Measurements from ENCODE around the gene TNS1.

TNS1 gene

DNA sequence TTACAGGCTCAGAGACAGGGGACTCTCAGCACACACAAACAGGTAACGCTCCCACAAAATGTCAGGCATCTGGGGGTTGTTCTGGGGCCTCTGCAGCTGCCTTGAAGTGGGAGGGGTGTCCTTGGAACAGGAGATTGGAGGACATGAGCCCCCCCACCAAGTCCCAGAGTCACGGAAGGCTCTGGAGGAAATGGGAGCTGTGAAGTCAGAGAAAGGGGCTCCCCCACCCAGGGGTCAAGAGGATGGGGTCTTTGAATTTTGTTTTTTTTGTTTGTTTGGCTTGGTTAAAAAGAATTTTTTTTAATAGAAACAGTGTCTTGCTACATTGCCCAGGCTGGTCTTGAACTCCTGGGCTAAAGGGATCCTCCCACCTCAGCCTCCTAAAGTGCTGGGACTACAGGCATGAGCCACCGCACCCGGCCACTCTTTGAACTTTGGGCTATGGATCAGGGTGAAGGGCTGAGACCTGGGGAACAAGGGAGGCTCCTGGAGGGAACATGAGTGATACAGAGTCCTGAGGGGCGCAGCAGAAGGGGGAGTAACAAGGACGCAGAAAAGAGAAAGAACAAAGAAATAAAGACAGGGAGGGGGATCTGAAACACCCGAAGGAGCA lies 46.8 kb downstream of the TNS1 start:
- no peak for DNase-seq

DNA sequence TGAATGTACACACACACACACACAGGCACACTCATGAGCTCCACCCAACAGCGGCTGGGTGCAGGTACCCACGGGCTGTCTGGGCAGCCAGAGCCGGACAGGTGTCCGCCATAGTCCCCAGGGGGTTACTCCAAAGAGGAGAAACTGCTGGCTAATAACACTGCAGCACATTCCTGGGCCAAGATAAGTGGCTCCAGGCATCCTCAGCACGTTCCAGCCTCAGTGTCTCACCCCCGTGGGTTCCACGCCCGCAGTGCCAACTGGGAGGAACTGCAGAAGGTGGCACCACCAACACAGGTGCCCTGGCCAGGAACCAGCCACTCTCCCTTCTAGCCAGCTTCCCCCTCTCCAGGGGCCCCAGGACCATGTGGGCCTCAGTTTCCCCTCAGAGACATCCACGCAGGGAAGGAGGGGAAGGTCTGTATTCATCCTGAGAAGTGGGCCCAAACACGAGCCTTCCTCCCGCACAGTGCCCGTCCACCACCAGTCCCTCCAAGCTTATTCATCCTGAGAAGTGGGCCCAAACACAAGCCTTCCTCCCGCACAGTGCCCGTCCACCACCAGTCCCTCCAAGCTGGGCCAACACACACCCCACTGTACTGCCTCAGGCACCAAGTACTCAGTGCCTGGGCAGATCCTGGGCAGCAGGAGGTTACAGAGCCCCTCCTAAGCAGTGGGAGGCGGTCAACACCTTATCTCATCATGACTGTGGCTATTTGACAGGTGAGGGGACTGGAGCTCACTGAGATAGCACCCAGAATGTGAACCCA lies 47.6 kb downstream of the TNS1 start:
- DNase-seq, result no peak

DNA sequence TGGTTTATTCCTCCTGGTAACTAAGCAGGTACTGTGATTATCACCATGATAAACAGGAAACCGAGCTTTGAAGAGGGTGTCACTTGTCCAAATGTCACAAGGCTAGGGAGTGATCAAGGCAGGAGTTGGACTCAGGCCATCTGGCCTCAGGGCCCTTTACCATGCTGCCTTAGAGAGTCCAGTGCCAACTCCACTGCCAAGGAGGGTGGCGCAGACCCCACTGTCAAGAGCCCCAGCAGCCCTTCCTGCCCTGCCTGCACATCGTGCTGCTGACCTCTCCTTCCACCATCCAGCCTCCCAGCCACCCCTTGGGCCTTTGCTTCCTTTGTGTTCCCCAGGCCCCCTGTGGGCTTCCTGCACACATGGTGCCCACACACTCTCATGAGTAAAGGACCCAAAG lies 48.3 kb downstream of the TNS1 start:
- no peak for DNase-seq

DNA sequence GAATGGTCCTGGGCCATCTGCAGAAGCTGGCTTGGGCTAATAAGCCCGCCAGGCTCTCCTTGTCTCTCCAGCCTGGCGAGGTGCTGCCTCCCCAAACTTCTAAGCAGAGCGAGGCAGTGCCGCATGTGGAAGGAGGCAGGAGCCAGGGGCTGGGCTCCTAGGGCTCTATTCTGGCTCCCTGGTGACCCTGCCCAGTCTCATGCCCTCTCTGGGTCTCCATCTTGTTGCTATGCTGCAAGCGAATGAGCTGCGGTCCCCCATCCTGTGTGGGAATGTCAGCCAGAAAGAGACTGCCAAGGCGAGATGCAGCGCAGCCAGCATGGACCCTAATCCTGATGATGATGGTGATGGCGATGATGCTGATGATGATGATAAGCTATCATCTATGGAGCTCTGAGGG lies 48.7 kb downstream of the TNS1 start:
- DNase-seq, result no peak

DNA sequence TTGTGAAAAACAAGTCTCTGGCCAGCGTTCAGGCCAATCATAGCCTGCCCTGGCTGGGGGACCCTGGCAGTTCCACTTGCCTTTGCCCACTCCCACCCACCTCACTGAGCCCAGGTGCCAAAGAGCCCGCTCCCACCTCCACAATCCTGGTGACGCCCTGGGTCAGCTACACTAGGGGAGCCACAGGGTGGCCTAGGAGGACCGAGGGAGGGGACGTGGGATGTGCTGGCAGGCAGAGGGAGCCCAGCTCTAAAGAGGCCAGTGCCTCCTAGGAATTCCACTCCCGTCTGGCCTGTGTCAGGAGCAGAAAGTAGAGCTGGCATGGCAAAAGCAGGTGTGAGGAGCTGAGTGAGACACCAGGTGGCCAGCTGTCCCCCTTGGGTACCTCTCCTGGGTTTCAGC lies 49.3 kb downstream of the TNS1 start:
- peak; percentile 22 for DNase-seq

DNA sequence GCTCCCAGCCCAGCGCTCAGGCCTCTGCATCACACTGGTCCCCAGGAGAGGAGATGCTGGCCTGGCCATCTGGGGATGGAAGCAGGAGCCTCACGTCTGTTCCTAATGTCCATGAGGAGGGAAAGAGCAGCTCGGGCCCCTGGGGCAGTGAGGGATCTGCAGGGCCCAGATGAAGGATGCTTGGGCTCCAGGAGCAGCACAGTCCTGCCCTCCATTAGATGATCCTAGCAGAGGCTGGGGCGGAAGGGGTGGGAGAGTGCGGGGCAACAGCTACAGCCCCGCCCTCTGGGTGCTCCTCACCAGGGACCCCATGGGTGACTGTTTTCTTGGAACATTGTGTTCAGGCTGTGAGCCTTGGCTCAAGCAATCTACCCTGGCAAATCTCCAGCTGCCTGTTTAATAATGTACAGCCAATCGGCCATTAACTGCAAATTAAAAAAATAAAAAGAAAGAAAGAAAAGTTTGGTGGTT lies 49.7 kb downstream of the TNS1 start:
- no peak for DNase-seq

DNA sequence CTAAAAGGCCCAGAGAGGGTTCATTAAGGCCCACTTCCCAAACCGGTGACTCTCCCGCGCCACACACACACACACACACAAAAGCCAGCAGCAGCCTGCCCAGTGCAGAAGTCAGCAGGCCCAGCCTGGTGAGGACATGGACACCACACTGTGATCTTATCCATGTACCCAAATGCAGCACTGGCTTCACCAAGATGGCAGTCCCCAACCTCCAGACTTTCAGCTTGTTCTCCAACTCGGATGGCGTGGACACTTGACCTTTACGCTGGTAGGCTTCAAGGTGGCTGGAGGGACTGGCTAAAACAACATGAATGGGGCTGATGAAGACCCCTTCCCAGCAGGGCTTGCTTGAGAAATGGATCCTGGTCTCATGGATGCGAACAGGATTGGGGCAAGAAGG lies 50.4 kb downstream of the TNS1 start:
- no peak for DNase-seq

DNA sequence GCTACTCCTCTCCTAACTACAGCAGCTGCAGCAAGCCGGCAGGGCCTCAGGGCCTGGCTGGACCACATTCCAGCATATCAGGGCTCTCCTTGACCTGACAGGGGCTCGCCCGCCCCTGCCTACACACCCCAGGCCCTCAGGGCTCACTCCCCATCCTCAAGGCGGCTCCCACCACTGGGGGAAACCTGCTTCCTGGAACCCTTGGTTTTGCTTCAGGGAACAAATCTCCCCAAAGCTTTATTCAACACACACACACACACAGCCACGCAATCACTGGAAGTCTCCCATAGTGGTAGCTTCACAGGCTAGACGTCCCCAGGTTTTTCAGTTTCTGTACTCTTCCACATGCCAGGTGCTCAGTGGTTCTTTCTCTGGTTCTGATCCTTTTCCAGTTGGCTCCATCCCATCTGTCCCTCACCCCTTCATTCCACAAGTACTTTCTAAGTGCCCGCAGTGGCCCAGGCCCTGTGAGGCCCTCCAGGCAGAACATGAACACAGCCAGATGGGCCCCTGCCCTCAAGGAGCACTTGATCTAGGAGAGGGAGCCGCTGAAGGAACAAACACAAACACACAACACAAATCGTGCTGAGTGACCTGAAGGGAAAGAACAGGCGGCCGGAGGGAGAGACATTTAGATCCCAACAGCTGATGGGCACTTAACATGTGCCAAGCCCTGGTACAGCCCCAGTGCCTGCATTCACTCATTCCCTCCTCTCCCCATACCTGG lies 51.1 kb downstream of the TNS1 start:
- DNase-seq, result peak; percentile 89

DNA sequence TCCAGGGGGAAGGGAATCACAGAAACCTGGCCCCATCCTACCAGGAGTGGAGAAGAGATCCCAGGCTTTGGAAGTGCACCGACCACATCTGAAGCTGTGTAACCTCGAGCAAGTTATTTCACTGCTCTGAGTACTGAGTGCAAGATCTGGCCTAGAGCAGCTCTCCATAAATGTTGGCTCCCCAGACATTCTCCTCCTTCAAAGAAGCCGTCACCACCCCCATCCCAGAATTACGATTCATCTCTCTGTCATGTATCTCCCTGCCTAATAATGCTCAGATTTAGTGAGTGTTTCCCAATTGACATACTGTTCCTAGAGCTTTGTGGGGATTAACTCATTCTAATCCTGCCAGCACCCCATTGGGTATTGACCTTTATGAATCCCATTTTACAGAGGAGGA lies 51.7 kb downstream of the TNS1 start:
- DNase-seq, result no peak

DNA sequence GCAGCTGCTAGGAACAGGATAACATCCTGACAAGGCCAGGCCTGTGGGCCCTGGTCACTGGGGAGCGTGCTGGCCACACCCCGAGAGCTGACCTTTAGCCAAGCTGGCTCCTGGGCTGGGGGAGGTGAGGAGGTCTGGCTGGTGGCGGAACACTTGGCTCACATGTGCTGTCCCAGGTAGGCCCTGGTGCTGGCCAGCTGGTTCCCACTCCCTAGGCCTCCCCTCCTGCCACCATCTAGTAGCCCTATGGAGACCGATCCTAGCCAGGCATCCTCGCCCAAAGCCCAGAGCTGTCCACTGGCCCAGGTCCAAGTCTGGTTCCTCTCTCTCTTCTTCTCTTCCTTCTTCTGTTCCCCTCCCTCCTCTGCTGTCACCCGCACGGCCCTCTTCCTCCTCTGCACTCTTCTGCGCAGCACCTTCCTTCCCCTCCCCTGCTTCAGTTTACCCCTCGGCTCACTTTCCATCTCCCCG lies 52.4 kb downstream of the TNS1 start:
- no peak for DNase-seq

DNA sequence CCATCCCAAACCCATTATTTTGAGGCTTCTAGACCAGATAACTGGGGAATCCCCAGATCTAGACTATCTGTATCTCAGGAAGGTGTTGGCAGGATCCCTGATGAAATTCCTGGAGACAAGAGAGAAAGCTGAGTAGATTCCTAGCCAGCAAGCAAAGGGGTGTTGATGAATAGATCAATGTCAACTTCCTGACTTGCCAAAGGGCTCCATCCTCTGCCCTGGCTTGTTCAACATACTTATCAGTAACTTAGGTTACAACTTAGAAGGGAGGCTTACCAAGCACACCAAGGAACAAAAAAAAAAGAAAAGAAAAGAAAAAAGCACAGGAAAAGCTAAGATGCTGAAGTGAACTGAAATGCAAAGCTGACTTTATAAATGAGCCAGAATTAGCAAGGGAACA lies 53.3 kb downstream of the TNS1 start:
- DNase-seq, result no peak

DNA sequence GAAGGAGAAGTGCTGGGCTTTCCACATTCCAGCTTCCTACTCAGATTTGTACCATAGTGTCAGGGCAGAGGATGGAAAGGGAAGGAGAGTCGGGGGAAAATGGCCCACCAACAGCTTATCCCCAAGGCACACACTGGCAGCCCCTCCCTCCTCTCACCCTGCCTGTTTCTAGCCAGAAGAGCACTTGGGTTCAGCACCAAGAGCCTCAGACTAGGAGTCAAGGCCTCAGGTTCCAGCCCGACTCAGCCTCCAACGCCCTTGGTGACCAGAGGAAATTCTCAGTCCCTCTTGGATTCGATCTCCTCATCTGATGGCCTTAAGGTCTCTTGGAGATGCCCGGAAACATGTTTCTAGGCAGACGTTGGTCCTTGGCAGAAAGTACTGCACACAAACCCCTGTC lies 53.9 kb downstream of the TNS1 start:
- DNase-seq, result no peak

DNA sequence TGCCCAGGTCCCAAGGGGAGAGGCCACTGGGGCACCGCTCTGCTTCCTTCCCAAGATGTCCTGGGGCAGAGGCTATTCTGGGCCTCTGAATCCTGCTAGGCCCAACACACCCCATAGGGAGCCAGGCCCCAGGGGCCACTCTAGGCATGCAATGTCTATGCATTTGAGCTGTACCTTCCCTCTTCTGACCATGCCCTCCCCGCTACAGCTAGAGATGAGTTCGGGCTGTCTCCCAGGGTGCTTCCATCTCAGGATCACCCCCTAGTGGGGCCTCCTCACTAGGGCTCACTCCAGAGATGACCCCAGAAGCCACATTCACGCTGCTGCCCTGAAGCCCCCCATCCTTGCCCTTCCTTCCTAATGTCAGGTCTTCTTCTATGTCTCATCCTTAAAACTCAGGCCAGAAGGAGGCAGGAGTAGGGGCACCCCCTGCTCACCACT lies 54.4 kb downstream of the TNS1 start:
- DNase-seq, result no peak

DNA sequence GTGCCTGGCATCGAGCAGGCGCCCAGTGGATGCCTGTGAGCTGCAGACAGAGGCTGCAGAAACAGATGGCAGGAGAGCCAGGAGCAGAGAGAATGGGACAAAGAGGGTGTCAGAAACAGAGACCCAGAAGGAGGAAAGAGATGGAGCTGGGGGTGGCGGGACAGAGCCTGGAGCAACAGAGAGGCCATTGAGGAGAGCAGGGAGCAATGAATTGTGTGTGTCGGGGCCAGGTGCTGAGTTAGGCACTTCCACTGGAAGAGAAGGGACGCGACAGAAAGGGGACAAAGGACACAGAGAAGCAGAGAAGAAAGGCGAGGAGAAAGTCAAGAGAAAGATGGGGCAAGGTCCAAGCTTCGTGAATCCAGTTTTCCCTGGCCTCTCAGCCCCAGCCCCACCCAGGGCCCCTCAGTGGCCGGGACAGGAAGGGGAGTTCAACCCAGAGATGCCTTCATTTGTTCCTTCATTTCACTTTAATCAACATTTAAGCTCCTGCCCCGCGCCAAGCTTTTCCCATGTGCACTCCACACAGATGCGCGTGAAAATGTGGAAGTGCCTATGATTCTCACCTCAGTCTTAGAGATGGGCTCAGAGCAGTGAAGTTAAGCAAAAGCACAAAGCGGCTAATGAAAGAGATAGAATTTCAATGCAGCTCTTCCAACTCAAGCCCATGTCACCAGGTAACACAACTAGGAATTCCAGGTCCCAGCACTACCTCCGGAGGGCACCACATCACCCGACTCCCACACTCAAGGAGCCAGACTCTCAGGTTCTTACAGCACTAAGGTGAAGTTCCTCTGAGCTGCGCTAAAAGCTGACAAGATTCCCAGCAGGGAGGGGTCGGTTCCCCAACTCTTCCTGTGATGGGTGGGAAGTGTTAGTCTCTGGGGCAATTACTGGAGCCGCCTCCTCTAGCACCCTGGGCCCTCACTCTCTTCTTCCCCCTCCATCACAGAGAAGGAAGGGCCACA lies 55.1 kb downstream of the TNS1 start:
- no peak for DNase-seq

DNA sequence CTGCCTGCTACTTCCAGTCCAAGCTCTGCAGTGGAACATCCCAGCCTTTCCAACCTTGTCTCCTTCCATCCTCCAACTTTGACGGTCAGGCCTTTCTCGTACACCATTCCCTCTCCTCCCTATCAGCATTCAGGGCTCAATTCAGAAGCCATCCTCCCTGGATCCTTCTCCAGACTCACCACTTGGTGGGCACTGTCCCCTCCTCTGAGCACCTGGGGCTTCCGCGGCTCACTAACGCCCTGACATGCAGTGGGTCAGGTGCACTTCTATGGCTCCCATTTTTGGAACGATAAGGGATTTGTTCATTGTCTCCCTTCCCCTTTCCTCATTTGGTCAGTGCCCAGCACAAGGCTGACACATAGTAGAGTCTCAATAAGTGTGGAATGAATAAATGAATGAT lies 56.7 kb downstream of the TNS1 start:
- no peak for DNase-seq

DNA sequence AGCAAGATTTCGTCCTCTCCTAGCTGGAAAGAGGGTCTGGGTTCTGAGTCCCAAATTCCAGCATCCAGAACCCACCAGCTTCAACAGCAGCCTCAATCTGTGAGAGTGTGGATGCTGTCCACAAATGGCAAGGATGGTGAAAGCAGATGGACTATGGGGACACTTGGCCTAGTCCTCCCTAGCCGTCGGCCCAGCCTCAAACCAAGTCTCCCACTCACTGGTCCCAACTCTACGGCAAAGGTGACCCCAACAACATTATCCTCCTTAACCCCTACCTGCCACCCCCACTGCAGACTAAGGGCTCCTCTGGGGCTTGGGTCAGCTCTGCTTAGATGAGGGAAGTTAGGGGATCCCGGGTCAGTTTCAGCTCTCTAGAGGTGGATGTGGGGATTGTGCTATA lies 57.3 kb downstream of the TNS1 start:
- DNase-seq, result no peak

DNA sequence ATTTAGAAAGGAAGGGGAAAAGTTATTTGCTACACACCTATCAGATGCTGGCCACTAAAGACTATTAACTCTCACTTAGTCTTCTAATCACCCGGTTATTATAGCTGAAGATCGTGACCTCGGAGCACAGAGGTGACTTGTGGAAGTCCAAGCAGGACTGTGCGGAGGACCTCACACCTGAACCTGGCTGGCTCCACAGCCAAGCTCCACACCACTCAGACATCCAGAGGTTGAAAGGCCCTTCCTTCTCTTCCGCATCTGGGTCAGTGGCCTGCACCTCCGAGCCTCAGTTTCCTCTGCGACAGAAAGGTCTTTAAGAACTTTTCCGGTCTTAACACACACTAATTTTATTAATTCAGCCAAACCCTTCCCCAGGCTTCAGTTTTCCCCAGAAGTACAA lies 57.9 kb downstream of the TNS1 start:
- DNase-seq, result no peak

DNA sequence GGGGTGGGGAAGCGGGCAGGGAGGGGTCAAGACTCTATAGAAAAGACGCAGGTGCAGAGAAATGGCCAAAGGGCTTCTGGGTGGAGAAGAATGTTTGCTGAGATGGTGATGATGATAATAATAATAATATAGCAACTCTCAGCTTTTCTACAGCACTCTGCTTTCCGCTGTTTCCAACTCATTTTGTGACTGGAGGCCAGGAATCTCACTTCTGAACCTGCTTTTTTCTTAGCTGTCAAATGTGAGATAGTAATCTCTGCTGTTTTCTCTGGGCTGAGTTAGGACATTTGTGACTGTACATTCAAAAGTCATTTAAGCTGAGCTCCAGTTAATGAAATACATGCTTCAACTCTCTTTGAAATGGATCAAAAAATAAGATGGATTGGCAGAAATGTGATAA lies 58.4 kb downstream of the TNS1 start:
- no peak for DNase-seq

DNA sequence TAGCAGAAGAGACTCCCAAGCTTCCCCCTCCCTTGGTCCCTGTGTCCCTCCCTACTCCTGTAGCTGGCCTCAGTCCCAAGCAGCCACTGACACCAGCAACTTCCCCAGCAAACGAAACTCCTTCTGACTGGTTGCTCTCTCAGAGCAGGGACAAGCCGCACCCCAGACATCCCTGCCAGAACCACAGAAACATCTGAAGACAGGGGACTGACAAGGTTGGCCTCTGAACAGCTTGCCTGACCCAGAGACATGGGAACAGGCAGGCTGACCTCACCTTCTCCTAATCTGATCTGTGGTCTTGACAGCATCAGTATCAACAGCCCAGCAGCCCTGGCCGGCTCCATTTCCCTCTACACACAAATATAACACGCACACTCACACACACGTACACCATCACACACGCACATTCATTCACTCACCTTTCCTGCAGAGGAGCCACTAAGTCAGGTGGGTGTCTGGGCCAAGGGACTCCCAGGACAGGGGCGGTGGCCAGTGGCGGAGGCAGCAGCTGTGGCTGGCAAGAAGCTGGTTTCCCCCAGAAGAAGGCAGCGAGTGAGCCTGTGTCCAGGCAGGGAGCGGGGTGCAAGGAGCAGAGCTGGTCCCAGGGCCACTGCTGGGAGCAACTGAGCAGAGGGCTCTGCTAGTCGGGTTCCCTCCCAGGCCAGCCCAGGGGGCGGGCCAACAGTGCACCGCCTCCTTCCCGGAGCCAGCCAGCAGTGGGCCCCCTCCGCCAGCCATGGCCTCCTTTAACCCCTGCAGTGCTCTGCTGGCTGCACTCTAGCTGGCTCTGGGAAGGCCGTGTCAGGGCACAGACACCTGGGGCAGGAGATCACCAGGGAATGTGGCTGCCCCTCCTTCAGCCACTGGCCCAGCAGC lies 59.1 kb downstream of the TNS1 start:
- DNase-seq, result peak; percentile 4

DNA sequence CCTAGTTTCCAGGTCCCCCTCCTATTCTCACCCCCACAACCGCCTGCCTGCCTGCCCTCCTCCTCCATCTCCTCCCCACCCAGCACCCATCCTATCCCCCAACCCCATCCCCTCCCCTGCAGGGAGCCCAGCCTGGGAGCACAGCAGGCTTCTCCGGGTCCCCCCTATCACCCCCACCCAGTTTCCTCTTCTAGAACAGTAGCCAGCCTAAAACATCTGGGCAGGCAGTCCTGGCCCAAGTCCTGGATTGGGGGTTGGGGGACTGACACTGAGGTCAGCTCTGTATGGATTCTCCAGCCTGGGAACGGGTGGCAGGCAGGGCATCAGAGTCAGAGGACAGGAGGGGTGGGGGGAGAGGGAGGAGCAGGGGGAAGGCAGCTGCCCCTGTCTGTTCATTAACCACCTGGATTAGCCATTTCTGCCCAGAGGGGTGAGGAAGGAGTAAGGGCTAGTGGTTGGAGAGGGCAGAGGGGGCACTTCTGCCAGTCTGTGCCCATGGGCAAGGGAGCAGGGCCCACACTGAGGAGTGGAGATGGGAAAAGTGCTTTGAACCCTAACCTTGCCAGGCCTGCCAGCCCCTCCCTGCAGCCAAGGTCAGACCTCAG lies 60.0 kb downstream of the TNS1 start:
- DNase-seq, result no peak
